Astrocyte (in vitro differentiated cells and primary cell): ENCODE measurements around the gene NEDD9. TPM values are rescaled to one million over a fixed set of nuclear protein-coding genes. Genes with fewer than 3 reads are reported as not detected.

Experiments
- DNase-seq: peaks from one replicate; pipeline ENCODE4 v3.0.0-alpha.2; 2010; ENCODE audit warnings: low read depth
- FAIRE-seq: peaks from 2 replicates; lab custom pipeline; 2011; peaks lifted over from hg19 to GRCh38; lab: Jason Lieb, UNC
- H2AFZ ChIP-seq: 2 replicates; pipeline ENCODE4 v1.6.0; 2012; ENCODE audit warnings: low read depth, low read length, inconsistent platforms
- H3K27ac ChIP-seq: 2 replicates; pipeline ENCODE4 v1.5.1; 2011; ENCODE audit warnings: low read depth, low read length, inconsistent platforms
- H3K27me3 ChIP-seq: 2 replicates; pipeline ENCODE4 v1.6.0; 2011; ENCODE audit warnings: low read length, inconsistent platforms; ENCODE audit not compliant: insufficient read depth
- H3K36me3 ChIP-seq: 2 replicates; pipeline ENCODE4 v1.5.1; 2011; ENCODE audit warnings: low read length, inconsistent platforms; ENCODE audit not compliant: insufficient read depth
- H3K4me1 ChIP-seq: 2 replicates; pipeline ENCODE4 v1.5.1; 2011; ENCODE audit warnings: low read length, inconsistent platforms; ENCODE audit not compliant: insufficient read depth
- H3K4me2 ChIP-seq: 2 replicates; pipeline ENCODE4 v1.6.0; 2012; ENCODE audit warnings: low read length, inconsistent platforms
- H3K4me3 ChIP-seq: 2 replicates; pipeline ENCODE4 v1.5.1; 2011; ENCODE audit warnings: low read depth, mild to moderate bottlenecking, low read length, inconsistent platforms; ENCODE audit not compliant: insufficient read depth
- H3K79me2 ChIP-seq: 2 replicates; pipeline ENCODE4 v1.6.0; 2012; ENCODE audit warnings: mild to moderate bottlenecking, low read length, inconsistent platforms; ENCODE audit not compliant: insufficient read depth
- H3K9ac ChIP-seq: 2 replicates; pipeline ENCODE4 v1.6.0; 2012; ENCODE audit warnings: mild to moderate bottlenecking, low read length, inconsistent platforms
- H3K9me3 ChIP-seq: 2 replicates; pipeline ENCODE4 v1.5.1; 2012; ENCODE audit warnings: low read depth, mild to moderate bottlenecking, low read length, inconsistent platforms; ENCODE audit not compliant: insufficient read depth
- H4K20me1 ChIP-seq: 2 replicates; pipeline ENCODE4 v1.6.0; 2012; ENCODE audit warnings: low read length, inconsistent platforms; ENCODE audit not compliant: insufficient read depth
- H3K27ac Mint-ChIP-seq: one replicate; pipeline ENCODE4 v1.8.0; 2021; ENCODE audit warnings: mild to moderate bottlenecking, mixed read lengths; ENCODE audit not compliant: unreplicated experiment
- H3K27me3 Mint-ChIP-seq: one replicate; pipeline ENCODE4 v1.8.0; 2021; ENCODE audit warnings: low read depth, mixed read lengths; ENCODE audit not compliant: unreplicated experiment
- H3K36me3 Mint-ChIP-seq: one replicate; pipeline ENCODE4 v1.8.0; 2021; ENCODE audit warnings: low read depth, mixed read lengths; ENCODE audit not compliant: unreplicated experiment
- H3K4me1 Mint-ChIP-seq: one replicate; pipeline ENCODE4 v1.8.0; 2021; ENCODE audit warnings: low read depth, mixed read lengths; ENCODE audit not compliant: unreplicated experiment
- H3K4me3 Mint-ChIP-seq: one replicate; pipeline ENCODE4 v1.8.0; 2021; ENCODE audit warnings: mild to moderate bottlenecking, moderate library complexity, mixed read lengths; ENCODE audit not compliant: unreplicated experiment
- H3K9me3 Mint-ChIP-seq: one replicate; pipeline ENCODE4 v1.8.0; 2021; ENCODE audit warnings: mild to moderate bottlenecking, mixed read lengths; ENCODE audit not compliant: unreplicated experiment
- EZH2 ChIP-seq: IDR thresholded peaks from 2 replicates; pipeline ENCODE4 v1.6.1; 2012; ENCODE audit warnings: mild to moderate bottlenecking, low read length, inconsistent platforms; ENCODE audit not compliant: insufficient read depth
- total RNA-seq: library from RNA; stranded (reverse); gene quantifications from 2 replicates; pipeline ENCODE4 v1.2.1, GENCODE V29; 2021
- TF ChIP-seq, protein P1 (sequence below): IDR thresholded peaks from 2 replicates; pipeline ENCODE4 v1.5.1; 2011; ENCODE audit warnings: low read depth, mild to moderate bottlenecking, inconsistent platforms, low read length, moderate library complexity; ENCODE audit not compliant: insufficient read depth

Gene NEDD9
- total RNA-seq, 1 donor from 2014 or later: 39.6 TPM

- Mint-ChIP-seq H3K4me3 (peak overlapping the region; percentile 57), H3K27me3 (no peaks in the 10 kb centered on the region), H3K27ac (peak overlapping the region; percentile 92), H3K36me3 (peaks cover 21% of the 10 kb centered on the region), H3K4me1 (peaks cover 71% of the 10 kb centered on the region), H3K9me3 (peaks cover 2% of the 10 kb centered on the region)
- TF ChIP-seq, protein P1, sequence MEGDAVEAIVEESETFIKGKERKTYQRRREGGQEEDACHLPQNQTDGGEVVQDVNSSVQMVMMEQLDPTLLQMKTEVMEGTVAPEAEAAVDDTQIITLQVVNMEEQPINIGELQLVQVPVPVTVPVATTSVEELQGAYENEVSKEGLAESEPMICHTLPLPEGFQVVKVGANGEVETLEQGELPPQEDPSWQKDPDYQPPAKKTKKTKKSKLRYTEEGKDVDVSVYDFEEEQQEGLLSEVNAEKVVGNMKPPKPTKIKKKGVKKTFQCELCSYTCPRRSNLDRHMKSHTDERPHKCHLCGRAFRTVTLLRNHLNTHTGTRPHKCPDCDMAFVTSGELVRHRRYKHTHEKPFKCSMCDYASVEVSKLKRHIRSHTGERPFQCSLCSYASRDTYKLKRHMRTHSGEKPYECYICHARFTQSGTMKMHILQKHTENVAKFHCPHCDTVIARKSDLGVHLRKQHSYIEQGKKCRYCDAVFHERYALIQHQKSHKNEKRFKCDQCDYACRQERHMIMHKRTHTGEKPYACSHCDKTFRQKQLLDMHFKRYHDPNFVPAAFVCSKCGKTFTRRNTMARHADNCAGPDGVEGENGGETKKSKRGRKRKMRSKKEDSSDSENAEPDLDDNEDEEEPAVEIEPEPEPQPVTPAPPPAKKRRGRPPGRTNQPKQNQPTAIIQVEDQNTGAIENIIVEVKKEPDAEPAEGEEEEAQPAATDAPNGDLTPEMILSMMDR: no peak
- TF ChIP-seq EZH2: no peak
- Histone ChIP-seq H4K20me1 (no peaks in the 10 kb centered on the region), H3K36me3 (peaks cover 6% of the 10 kb centered on the region), H3K9me3 (no peaks in the 10 kb centered on the region), H3K4me2 (peak overlapping the region; percentile 86), H3K4me1 (peaks cover 71% of the 10 kb centered on the region), H3K79me2 (peaks cover 40% of the 10 kb centered on the region), H3K4me3 (no peak overlapping the region), H3K9ac (peak overlapping the region; percentile 89), H3K27me3 (no peaks in the 10 kb centered on the region), H3K27ac (peak overlapping the region; percentile 99), H2AFZ (no peak overlapping the region)
- DNase-seq: no peak
- FAIRE-seq: no peak
Observed at GRCh38 chr6:11197850-11198249, 34.6 kb downstream of the NEDD9 start.

GRCh38 chr6:11197175-11197536 lies 35.3 kb downstream of the NEDD9 start:
- peak overlapping the region; percentile 86 for H3K4me2 ChIP-seq
- TF ChIP-seq, protein P1: no peak
- no peak for TF ChIP-seq EZH2
- Mint-ChIP-seq H3K27ac (peak overlapping the region; percentile 92), H3K4me3 (no peak overlapping the region), H3K9me3 (peaks cover 2% of the 10 kb centered on the region), H3K27me3 (no peaks in the 10 kb centered on the region), H3K4me1 (peaks cover 65% of the 10 kb centered on the region), H3K36me3 (peaks cover 23% of the 10 kb centered on the region)
- H3K9me3 ChIP-seq: no peaks in the 10 kb centered on the region
- no peak for FAIRE-seq
- H3K4me3 ChIP-seq: peak overlapping the region; percentile 44
- no peaks in the 10 kb centered on the region for H4K20me1 ChIP-seq
- H3K27me3 ChIP-seq: no peaks in the 10 kb centered on the region
- no peak overlapping the region for H2AFZ ChIP-seq
- peaks cover 8% of the 10 kb centered on the region for H3K36me3 ChIP-seq
- peak; percentile 92 for DNase-seq
- peak overlapping the region; percentile 89 for H3K9ac ChIP-seq
- peaks cover 33% of the 10 kb centered on the region for H3K79me2 ChIP-seq
- H3K4me1 ChIP-seq: peaks cover 64% of the 10 kb centered on the region
- peak overlapping the region; percentile 99 for H3K27ac ChIP-seq

GRCh38 chr6:11196511-11197174 lies 35.8 kb downstream of the NEDD9 start:
- peak; percentile 97 for DNase-seq
- no peak overlapping the region for H2AFZ ChIP-seq
- peak overlapping the region; percentile 56 for H3K4me3 Mint-ChIP-seq
- H3K4me1 Mint-ChIP-seq: peaks cover 59% of the 10 kb centered on the region
- H3K9ac ChIP-seq: peak overlapping the region; percentile 89
- peak overlapping the region; percentile 44 for H3K4me3 ChIP-seq
- no peaks in the 10 kb centered on the region for H3K27me3 ChIP-seq
- peaks cover 64% of the 10 kb centered on the region for H3K4me1 ChIP-seq
- peaks cover 27% of the 10 kb centered on the region for H3K36me3 Mint-ChIP-seq
- no peaks in the 10 kb centered on the region for H3K9me3 ChIP-seq
- H3K4me2 ChIP-seq: peak overlapping the region; percentile 86
- peak overlapping the region; percentile 92 for H3K27ac Mint-ChIP-seq
- peaks cover 11% of the 10 kb centered on the region for H3K36me3 ChIP-seq
- peak; percentile 54 for FAIRE-seq
- H3K27me3 Mint-ChIP-seq: no peaks in the 10 kb centered on the region
- H3K9me3 Mint-ChIP-seq: peaks cover 2% of the 10 kb centered on the region
- TF ChIP-seq EZH2: no peak
- TF ChIP-seq, protein P1: no peak
- peak overlapping the region; percentile 99 for H3K27ac ChIP-seq
- H3K79me2 ChIP-seq: peaks cover 30% of the 10 kb centered on the region
- no peaks in the 10 kb centered on the region for H4K20me1 ChIP-seq
